Hepatocyte (in vitro differentiated cells): ENCODE results near the gene MAGI2. TPM values are rescaled to one million over a fixed set of nuclear protein-coding genes. Genes with fewer than 3 reads are reported as not detected.

Source experiments
- DNase-seq: peaks from one replicate; pipeline ENCODE4 v3.0.0-alpha.2; 2016; ENCODE audit warnings: low spot score
- H2AFZ ChIP-seq: fragments of 200-600 bp; sonication (generic); 2 replicates; pipeline ENCODE4 v1.6.0; 2016; ENCODE audit warnings: antibody characterized with exemption, mild to moderate bottlenecking
- H3K27ac ChIP-seq: fragments of 200-600 bp; sonication (generic); 2 replicates; pipeline ENCODE4 v1.5.1; 2016; ENCODE audit warnings: mild to moderate bottlenecking
- H3K27me3 ChIP-seq: fragments of 200-600 bp; sonication (generic); 2 replicates; pipeline ENCODE4 v1.6.1; 2016
- H3K36me3 ChIP-seq: fragments of 200-600 bp; sonication (generic); replicated peaks from 2 replicates; pipeline ENCODE4 v1.5.1; 2016; ENCODE audit warnings: low read depth; ENCODE audit not compliant: insufficient read depth
- H3K4me1 ChIP-seq: fragments of 200-600 bp; sonication (generic); 2 replicates; pipeline ENCODE4 v1.5.1; 2016; ENCODE audit warnings: mild to moderate bottlenecking, moderate library complexity; ENCODE audit not compliant: insufficient read depth
- H3K4me2 ChIP-seq: fragments of 200-600 bp; sonication (generic); 2 replicates; pipeline ENCODE4 v1.6.0; 2016
- H3K4me3 ChIP-seq: fragments of 200-600 bp; sonication (generic); 2 replicates; pipeline ENCODE4 v1.5.1; 2016; ENCODE audit warnings: mild to moderate bottlenecking
- H3K79me2 ChIP-seq: fragments of 200-600 bp; sonication (generic); 2 replicates; pipeline ENCODE4 v1.6.0; 2017; ENCODE audit warnings: mild to moderate bottlenecking
- H3K9me2 ChIP-seq: fragments of 200-600 bp; sonication (generic); replicated peaks from 2 replicates; pipeline ENCODE4 v1.6.0; 2017; ENCODE audit warnings: mild to moderate bottlenecking; ENCODE audit not compliant: insufficient read depth
- H3K9me3 ChIP-seq: fragments of 200-600 bp; sonication (generic); 2 replicates; pipeline ENCODE4 v1.5.1; 2016; ENCODE audit warnings: low read depth, mild to moderate bottlenecking
- H4K20me1 ChIP-seq: fragments of 200-600 bp; sonication (generic); 2 replicates; pipeline ENCODE4 v1.6.0; 2016; ENCODE audit warnings: mild to moderate bottlenecking; ENCODE audit not compliant: insufficient read depth, poor library complexity, severe bottlenecking
- EZH2 ChIP-seq: fragments of 200-600 bp; sonication (generic); IDR thresholded peaks from 2 replicates; pipeline ENCODE4 v1.6.1; 2016; ENCODE audit warnings: antibody characterized with exemption, mild to moderate bottlenecking, borderline replicate concordance
- EZH2phosphoT487 ChIP-seq: fragments of 200-600 bp; sonication (generic); IDR thresholded peaks from one replicate; pipeline ENCODE4 v1.6.1; 2018; ENCODE audit warnings: antibody characterized with exemption, mild to moderate bottlenecking, low read depth, moderate library complexity; ENCODE audit not compliant: unreplicated experiment, severe bottlenecking
- whole genome bisulfite sequencing: methylation state at CpG from one replicate; pipeline ENCODE4 v1.1.6; 2016; ENCODE audit warnings: low lambda C conversion rate; ENCODE audit errors: missing lambda C conversion rate; 5-methylcytosine and 5-hydroxymethylcytosine counted together
- polyA plus RNA-seq: library from polyadenylated mRNA; unstranded; fragments of >200 nt; fragmentation: Nextera tagmentation; extraction: Ambion mirVana; gene quantifications from 2 replicates; pipeline ENCODE4 v1.2.1, GENCODE V29; 2016
- total RNA-seq: library from RNA; depleted of rRNA; stranded (reverse); fragments of >200 nt; gene quantifications from 2 replicates; pipeline ENCODE4 v1.2.3, GENCODE V29; 2014
- TF ChIP-seq, protein P1 (sequence below): fragments of 200-600 bp; sonication (generic); IDR thresholded peaks from 2 replicates; pipeline ENCODE4 v1.5.1; 2016; ENCODE audit warnings: antibody characterized with exemption, mild to moderate bottlenecking; ENCODE audit not compliant: poor library complexity

Gene MAGI2
- total and polyA plus RNA-seq, 2 experiments from 2014 or later, result 3.1 to 6.7 TPM

DNA sequence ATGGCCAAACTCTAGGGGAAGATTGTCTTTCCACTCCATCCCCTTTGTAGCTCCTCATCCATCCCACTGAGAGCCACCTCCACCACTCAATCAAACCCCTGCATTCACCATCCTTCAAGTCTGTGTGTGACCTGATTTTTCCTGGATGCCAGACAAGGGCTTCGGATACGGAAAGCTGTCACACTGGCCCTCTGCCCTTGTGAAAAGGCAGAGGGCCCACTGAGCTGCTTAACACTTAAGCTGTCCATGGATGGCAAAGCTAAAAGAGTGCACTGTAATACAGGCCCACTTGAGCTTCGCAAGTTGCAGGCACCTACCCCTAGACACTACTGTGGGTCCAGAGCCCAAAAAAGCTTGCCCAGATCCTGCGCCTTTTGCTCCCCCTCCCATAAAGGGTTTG lies 237.2 kb downstream of the MAGI2 start:
- H3K9me3 ChIP-seq, result no peaks in the 10 kb centered on the region
- no peak for DNase-seq
- TF ChIP-seq EZH2, result no peak
- TF ChIP-seq EZH2phosphoT487, result no peak
- TF ChIP-seq, protein P1, sequence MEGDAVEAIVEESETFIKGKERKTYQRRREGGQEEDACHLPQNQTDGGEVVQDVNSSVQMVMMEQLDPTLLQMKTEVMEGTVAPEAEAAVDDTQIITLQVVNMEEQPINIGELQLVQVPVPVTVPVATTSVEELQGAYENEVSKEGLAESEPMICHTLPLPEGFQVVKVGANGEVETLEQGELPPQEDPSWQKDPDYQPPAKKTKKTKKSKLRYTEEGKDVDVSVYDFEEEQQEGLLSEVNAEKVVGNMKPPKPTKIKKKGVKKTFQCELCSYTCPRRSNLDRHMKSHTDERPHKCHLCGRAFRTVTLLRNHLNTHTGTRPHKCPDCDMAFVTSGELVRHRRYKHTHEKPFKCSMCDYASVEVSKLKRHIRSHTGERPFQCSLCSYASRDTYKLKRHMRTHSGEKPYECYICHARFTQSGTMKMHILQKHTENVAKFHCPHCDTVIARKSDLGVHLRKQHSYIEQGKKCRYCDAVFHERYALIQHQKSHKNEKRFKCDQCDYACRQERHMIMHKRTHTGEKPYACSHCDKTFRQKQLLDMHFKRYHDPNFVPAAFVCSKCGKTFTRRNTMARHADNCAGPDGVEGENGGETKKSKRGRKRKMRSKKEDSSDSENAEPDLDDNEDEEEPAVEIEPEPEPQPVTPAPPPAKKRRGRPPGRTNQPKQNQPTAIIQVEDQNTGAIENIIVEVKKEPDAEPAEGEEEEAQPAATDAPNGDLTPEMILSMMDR, result no peak
- H4K20me1 ChIP-seq, result no peaks in the 10 kb centered on the region
- no peak overlapping the region for H3K4me2 ChIP-seq
- H3K27me3 ChIP-seq, result no peaks in the 10 kb centered on the region
- H3K4me3 ChIP-seq, result no peak overlapping the region
- no peaks in the 10 kb centered on the region for H3K9me2 ChIP-seq
- no peak overlapping the region for H3K27ac ChIP-seq
- H3K4me1 ChIP-seq, result peaks cover 3% of the 10 kb centered on the region
- 98% methylated on average over 4 of the region's 4 CpGs for WGBS
- H2AFZ ChIP-seq, result no peak overlapping the region
- H3K79me2 ChIP-seq, result no peaks in the 10 kb centered on the region
- H3K36me3 ChIP-seq, result no peaks in the 10 kb centered on the region

DNA sequence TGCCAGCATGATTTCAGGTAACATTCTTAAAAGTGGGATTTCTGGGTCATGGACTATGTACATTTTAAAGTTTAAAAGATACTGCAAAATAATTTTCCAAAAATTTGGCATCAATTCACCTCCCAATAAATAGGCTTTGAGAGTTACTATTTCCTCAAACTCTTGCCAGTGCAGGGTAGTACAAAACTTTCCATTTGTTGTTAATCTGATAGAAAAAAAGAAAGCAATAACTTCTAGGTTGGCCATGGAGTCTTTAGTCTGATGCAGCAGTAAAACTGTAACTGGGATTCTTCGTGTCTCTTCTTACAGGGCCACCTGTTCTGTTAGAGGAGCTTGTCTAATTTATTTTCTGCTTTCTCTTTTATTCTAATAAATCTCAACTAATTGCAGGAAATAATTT lies 241.1 kb downstream of the MAGI2 start:
- Histone ChIP-seq H2AFZ (no peak overlapping the region), H3K9me3 (no peaks in the 10 kb centered on the region), H3K27ac (no peak overlapping the region), H3K4me3 (no peak overlapping the region), H3K79me2 (no peaks in the 10 kb centered on the region), H3K4me2 (no peak overlapping the region), H3K9me2 (no peaks in the 10 kb centered on the region), H3K27me3 (no peaks in the 10 kb centered on the region), H3K36me3 (no peaks in the 10 kb centered on the region), H3K4me1 (no peaks in the 10 kb centered on the region), H4K20me1 (no peaks in the 10 kb centered on the region)
- no peak for DNase-seq
- WGBS, result 92% methylated on average over 1 of the region's 1 CpG
- no peak for TF ChIP-seq EZH2phosphoT487
- TF ChIP-seq, protein P1, result no peak
- no peak for TF ChIP-seq EZH2

DNA sequence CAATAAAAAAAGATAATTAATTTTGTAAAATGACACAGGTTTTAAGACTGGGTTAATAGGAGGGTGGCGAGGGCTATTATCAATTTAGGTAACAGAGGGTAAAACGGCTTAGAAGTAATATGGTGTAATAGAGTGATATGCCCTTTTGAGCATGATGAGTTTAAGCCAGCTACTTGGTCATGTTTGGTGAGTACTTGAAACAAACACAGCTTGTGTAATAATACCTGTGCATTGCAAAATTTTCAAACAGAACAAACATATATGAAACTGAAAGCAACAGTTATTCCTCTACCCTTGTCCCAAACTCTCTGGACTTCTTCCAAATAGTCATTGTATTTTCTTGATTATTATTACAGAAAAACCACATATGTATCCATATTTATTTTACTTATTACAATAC lies 241.7 kb downstream of the MAGI2 start:
- no peak for DNase-seq
- no peaks in the 10 kb centered on the region for H4K20me1 ChIP-seq
- no peaks in the 10 kb centered on the region for H3K9me2 ChIP-seq
- TF ChIP-seq EZH2phosphoT487, result no peak
- TF ChIP-seq, protein P1, result no peak
- TF ChIP-seq EZH2, result no peak
- no peak overlapping the region for H2AFZ ChIP-seq
- no peak overlapping the region for H3K4me3 ChIP-seq
- no peaks in the 10 kb centered on the region for H3K36me3 ChIP-seq
- H3K27me3 ChIP-seq, result no peaks in the 10 kb centered on the region
- H3K9me3 ChIP-seq, result no peaks in the 10 kb centered on the region
- no peaks in the 10 kb centered on the region for H3K4me1 ChIP-seq
- no peak overlapping the region for H3K4me2 ChIP-seq
- WGBS, result 88% methylated on average over 2 of the region's 2 CpGs
- H3K79me2 ChIP-seq, result no peaks in the 10 kb centered on the region
- no peak overlapping the region for H3K27ac ChIP-seq

DNA sequence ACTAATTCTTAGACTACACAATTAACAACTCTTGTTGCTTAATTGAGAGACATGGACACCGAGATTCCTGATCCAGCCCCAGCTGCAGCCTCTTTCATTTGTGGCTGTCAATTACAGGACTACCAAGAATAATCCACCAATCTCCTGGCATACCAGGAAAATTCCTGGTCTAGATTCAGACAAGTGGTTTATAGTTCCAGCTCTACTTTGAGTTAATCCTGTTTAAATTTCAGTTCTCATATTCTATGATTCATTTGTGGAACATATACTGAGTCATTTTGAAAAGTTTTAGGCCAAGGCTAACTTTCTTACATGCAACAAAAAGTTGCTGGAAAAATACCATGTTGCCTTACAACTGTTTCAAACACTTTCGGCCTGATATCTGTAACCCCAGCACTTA lies 253.5 kb downstream of the MAGI2 start:
- WGBS, result 96% methylated on average over 2 of the region's 2 CpGs

More for the DNA sequence above, 253.5 kb downstream of the MAGI2 start:
- no peaks in the 10 kb centered on the region for H3K9me2 ChIP-seq
- no peaks in the 10 kb centered on the region for H3K79me2 ChIP-seq
- no peak overlapping the region for H2AFZ ChIP-seq
- no peak overlapping the region for H3K4me3 ChIP-seq
- DNase-seq, result no peak
- no peaks in the 10 kb centered on the region for H3K36me3 ChIP-seq
- H3K4me1 ChIP-seq, result no peaks in the 10 kb centered on the region
- no peaks in the 10 kb centered on the region for H3K27me3 ChIP-seq
- no peak overlapping the region for H3K4me2 ChIP-seq
- no peaks in the 10 kb centered on the region for H4K20me1 ChIP-seq
- TF ChIP-seq, protein P1, result no peak
- TF ChIP-seq EZH2 (no peak), EZH2phosphoT487 (no peak)
- H3K9me3 ChIP-seq, result no peaks in the 10 kb centered on the region
- H3K27ac ChIP-seq, result no peak overlapping the region
